ENCODE results near the gene CYSRT1.

Gene CYSRT1

DNA sequence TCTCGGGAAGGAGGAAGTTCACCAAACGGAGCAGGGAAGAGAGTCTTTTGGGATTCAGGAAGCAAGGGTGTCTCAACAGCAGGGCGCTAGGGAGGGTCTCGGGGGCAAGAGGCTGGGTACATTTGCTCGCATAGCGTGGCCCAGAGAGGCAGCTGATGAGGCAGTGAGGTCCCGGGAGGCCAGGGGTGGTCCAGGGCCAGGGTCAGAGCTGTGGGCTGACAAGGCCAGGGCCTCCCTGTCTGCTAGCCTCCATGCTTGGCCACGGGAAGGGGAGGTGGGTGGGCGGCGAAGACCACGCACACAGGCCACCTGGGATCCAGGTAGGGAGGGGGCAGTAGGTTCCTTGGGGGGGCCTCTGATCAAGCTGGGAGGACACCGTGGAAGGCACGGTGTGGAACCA, 13.4 kb upstream of the CYSRT1 start:
- no peak for TF ChIP-seq TCF12 (IDR thresholded peaks at IDR 0.05; ENCODE audit: low read depth)
- TF ChIP-seq RAD21 (IDR thresholded peaks at IDR 0.05; ENCODE audit: low read depth) = no peak
- TF ChIP-seq, protein P1, sequence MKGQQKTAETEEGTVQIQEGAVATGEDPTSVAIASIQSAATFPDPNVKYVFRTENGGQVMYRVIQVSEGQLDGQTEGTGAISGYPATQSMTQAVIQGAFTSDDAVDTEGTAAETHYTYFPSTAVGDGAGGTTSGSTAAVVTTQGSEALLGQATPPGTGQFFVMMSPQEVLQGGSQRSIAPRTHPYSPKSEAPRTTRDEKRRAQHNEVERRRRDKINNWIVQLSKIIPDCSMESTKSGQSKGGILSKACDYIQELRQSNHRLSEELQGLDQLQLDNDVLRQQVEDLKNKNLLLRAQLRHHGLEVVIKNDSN (IDR thresholded peaks at IDR 0.05) = no peak
- TF ChIP-seq TAF1 (IDR thresholded peaks at IDR 0.05; ENCODE audit: low read depth) = no peak
- no peak for TF ChIP-seq MAX (IDR thresholded peaks at IDR 0.05)
- TF ChIP-seq ZBTB7A (IDR thresholded peaks at IDR 0.05; ENCODE audit: low read depth) = no peak
- TF ChIP-seq TEAD4 (IDR thresholded peaks at IDR 0.05) = no peak
- TF ChIP-seq CREB1 (IDR thresholded peaks at IDR 0.05; ENCODE audit: low read depth) = no peak
- TF ChIP-seq FOXM1 (IDR thresholded peaks at IDR 0.05; ENCODE audit: borderline replicate concordance, low read depth) = no peak
- no peak for TF ChIP-seq CEBPB (IDR thresholded peaks at IDR 0.05)
- no peak for TF ChIP-seq YY1 (IDR thresholded peaks at IDR 0.05; ENCODE audit: low read depth)
- no peak for TF ChIP-seq NFIC (IDR thresholded peaks at IDR 0.05)
- no peak for TF ChIP-seq EP300 (IDR thresholded peaks at IDR 0.05; ENCODE audit: borderline replicate concordance)
- TF ChIP-seq EGR1 (IDR thresholded peaks at IDR 0.05) = no peak
- TF ChIP-seq, protein P2, sequence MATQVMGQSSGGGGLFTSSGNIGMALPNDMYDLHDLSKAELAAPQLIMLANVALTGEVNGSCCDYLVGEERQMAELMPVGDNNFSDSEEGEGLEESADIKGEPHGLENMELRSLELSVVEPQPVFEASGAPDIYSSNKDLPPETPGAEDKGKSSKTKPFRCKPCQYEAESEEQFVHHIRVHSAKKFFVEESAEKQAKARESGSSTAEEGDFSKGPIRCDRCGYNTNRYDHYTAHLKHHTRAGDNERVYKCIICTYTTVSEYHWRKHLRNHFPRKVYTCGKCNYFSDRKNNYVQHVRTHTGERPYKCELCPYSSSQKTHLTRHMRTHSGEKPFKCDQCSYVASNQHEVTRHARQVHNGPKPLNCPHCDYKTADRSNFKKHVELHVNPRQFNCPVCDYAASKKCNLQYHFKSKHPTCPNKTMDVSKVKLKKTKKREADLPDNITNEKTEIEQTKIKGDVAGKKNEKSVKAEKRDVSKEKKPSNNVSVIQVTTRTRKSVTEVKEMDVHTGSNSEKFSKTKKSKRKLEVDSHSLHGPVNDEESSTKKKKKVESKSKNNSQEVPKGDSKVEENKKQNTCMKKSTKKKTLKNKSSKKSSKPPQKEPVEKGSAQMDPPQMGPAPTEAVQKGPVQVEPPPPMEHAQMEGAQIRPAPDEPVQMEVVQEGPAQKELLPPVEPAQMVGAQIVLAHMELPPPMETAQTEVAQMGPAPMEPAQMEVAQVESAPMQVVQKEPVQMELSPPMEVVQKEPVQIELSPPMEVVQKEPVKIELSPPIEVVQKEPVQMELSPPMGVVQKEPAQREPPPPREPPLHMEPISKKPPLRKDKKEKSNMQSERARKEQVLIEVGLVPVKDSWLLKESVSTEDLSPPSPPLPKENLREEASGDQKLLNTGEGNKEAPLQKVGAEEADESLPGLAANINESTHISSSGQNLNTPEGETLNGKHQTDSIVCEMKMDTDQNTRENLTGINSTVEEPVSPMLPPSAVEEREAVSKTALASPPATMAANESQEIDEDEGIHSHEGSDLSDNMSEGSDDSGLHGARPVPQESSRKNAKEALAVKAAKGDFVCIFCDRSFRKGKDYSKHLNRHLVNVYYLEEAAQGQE (IDR thresholded peaks at IDR 0.05; ENCODE audit: low read depth) = no peak

DNA sequence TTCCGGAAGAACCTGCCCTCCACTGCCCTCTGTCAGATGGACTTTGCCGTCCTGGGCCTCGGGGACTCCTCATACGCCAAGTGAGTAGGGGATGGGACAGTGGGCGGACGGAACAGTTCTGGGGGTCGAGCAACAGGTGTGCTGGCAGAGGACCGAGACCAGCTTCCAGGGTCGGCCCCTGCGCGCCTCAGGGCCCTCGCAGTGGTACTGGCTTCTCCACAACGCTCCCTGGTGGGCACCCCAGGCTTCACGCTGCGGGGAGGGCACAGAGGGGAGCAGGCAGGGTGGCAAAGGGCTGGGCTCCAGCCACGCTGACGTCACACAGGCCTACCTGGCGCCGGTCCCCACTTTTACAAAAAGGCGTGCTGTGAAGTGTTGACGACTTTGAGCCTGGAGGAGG, 12.5 kb upstream of the CYSRT1 start:
- TF ChIP-seq TEAD4 (IDR thresholded peaks at IDR 0.05) (no peak), YY1 (IDR thresholded peaks at IDR 0.05; ENCODE audit: low read depth) (no peak), EP300 (IDR thresholded peaks at IDR 0.05; ENCODE audit: borderline replicate concordance) (no peak), FOXM1 (IDR thresholded peaks at IDR 0.05; ENCODE audit: borderline replicate concordance, low read depth) (no peak), ZBTB7A (IDR thresholded peaks at IDR 0.05; ENCODE audit: low read depth) (no peak), CEBPB (IDR thresholded peaks at IDR 0.05) (no peak)
- TF ChIP-seq, protein P2 (IDR thresholded peaks at IDR 0.05; ENCODE audit: low read depth) = no peak

DNA sequence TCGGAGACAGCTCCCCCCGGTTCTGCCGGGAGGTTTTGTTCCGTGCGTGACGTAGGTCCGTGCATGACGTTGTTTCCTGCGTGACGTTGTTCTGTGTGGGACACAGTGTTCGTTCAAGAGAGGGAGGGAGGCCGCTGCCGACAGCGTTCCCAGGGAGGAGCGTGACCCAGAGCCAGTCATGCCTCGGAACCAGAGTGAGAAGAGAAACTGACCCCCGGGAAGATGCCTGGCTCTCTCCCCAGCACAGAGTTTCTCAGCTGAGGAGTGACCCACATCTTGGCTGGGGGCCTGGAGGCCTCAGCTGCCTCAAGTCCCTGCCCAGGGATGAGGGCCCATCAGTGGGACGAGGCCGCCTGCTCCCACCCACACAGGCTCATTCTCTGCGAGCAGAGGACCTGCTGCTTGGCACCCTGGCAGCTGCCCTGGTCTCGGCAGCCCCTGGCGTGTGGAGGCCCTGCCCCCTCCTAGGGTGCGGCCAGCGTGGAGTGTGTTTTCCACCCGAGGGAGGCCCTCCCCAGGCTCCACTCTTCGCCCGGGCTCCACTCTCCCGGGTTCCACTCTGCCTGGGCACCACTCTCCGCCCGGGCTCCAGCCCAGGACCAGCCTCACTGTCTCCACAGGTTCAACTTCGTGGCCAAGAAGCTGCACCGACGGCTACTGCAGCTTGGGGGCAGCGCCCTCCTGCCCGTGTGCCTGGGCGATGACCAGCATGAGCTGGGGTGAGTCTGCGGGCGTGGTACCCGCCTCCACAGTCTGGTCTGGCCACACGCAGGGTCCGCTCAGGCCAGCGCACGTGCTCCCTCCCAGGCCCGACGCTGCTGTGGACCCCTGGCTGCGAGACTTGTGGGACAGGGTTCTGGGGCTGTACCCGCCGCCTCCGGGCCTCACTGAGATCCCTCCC, 11.6 kb upstream of the CYSRT1 start:
- TF ChIP-seq NFIC (IDR thresholded peaks at IDR 0.05) (no peak), RAD21 (IDR thresholded peaks at IDR 0.05; ENCODE audit: low read depth) (peak; percentile 30; the same call in 1 of the 2 replicates), CEBPB (IDR thresholded peaks at IDR 0.05) (no peak), TEAD4 (IDR thresholded peaks at IDR 0.05) (no peak)

- TF ChIP-seq MAX (IDR thresholded peaks at IDR 0.05) = no peak
- no peak for TF ChIP-seq RAD21 (IDR thresholded peaks at IDR 0.05; ENCODE audit: low read depth)
- no peak for TF ChIP-seq NFIC (IDR thresholded peaks at IDR 0.05)
- no peak for TF ChIP-seq CREB1 (IDR thresholded peaks at IDR 0.05; ENCODE audit: low read depth)
- TF ChIP-seq TAF1 (IDR thresholded peaks at IDR 0.05; ENCODE audit: low read depth) = no peak
- TF ChIP-seq TEAD4 (IDR thresholded peaks at IDR 0.05) = no peak
- TF ChIP-seq TCF12 (IDR thresholded peaks at IDR 0.05; ENCODE audit: low read depth) = no peak
- TF ChIP-seq, protein P1 (IDR thresholded peaks at IDR 0.05) = no peak
- TF ChIP-seq CEBPB (IDR thresholded peaks at IDR 0.05) = no peak
- TF ChIP-seq EP300 (IDR thresholded peaks at IDR 0.05; ENCODE audit: borderline replicate concordance) = no peak
- TF ChIP-seq ZBTB7A (IDR thresholded peaks at IDR 0.05; ENCODE audit: low read depth) = no peak
- TF ChIP-seq EGR1 (IDR thresholded peaks at IDR 0.05) = no peak
- no peak for TF ChIP-seq YY1 (IDR thresholded peaks at IDR 0.05; ENCODE audit: low read depth)
- TF ChIP-seq FOXM1 (IDR thresholded peaks at IDR 0.05; ENCODE audit: borderline replicate concordance, low read depth) = no peak
- TF ChIP-seq, protein P2 (IDR thresholded peaks at IDR 0.05; ENCODE audit: low read depth) = no peak
Observed at GRCh38 chr9:137214620-137215019, 10.4 kb upstream of the CYSRT1 start.
